HEK293 (cell line): ENCODE measurements around the gene DNAJC7.

Experiments used
- CTCF ChIA-PET: fragments of 350-600 bp; formaldehyde crosslinking; extraction: SDS; loops from one replicate; lab custom pipeline; 2021; ENCODE audit warnings: antibody characterized with exemption; lab: Yijun Ruan, JAX
- POLR2A ChIA-PET: fragments of 300-600 bp; formaldehyde crosslinking; extraction: SDS; loops from one replicate; lab custom pipeline; 2020; ENCODE audit warnings: antibody characterized with exemption, inconsistent platforms; lab: Yijun Ruan, JAX
- H3K27ac ChIP-seq: fragments of 200-500 bp; sonication (Bioruptor generic); 2 replicates; pipeline ENCODE4 v1.5.1; 2014; ENCODE audit warnings: low read depth, low read length, control low read depth, inconsistent platforms; ENCODE audit errors: extremely low read depth
- H3K36me3 ChIP-seq, 2 experiments: fragments of 200-500 bp in 1 of 2; sonication (Bioruptor generic) in 1 of 2; 1 replicate in 1 of 2; 2 replicates in 1 of 2; pipeline ENCODE4 v1.5.1; 2014 to 2017; ENCODE audit warnings: inconsistent platforms in 2 of 2, low read length in 2 of 2; ENCODE audit not compliant: control insufficient read depth in 2 of 2, insufficient read depth in 1 of 2
- H3K4me1 ChIP-seq: fragments of 200-500 bp; sonication (Bioruptor generic); 2 replicates; pipeline ENCODE4 v1.5.1; 2014; ENCODE audit warnings: mild to moderate bottlenecking, low read length, inconsistent platforms; ENCODE audit not compliant: control insufficient read depth, insufficient read depth
- H3K4me3 ChIP-seq: 2 replicates; pipeline ENCODE4 v1.5.1; 2011; ENCODE audit warnings: low read depth, mild to moderate bottlenecking, control low read depth, low read length, moderate library complexity
- H3K9me3 ChIP-seq: fragments of 200-500 bp; sonication (Bioruptor generic); 2 replicates; pipeline ENCODE4 v1.5.1; 2014; ENCODE audit warnings: low read depth, low read length, inconsistent platforms; ENCODE audit not compliant: control insufficient read depth, insufficient read depth
- INSM2 ChIP-seq: fragments of 450-650 bp; formaldehyde crosslinking; IDR thresholded peaks from 2 replicates; pipeline ENCODE4 v1.5.1; 2016; ENCODE audit warnings: missing biosample characterization, missing genetic modification characterization
- KLF1 ChIP-seq: fragments of 450-650 bp; formaldehyde crosslinking; IDR thresholded peaks from 2 replicates; pipeline ENCODE4 v1.5.1; 2016; ENCODE audit warnings: missing biosample characterization, missing genetic modification characterization
- OSR2 ChIP-seq: fragments of 450-650 bp; formaldehyde crosslinking; IDR thresholded peaks from 2 replicates; pipeline ENCODE4 v1.5.1; 2016; ENCODE audit warnings: missing biosample characterization, missing genetic modification characterization
- PRDM2 ChIP-seq: fragments of 450-650 bp; formaldehyde crosslinking; IDR thresholded peaks from 2 replicates; pipeline ENCODE4 v1.5.1; 2016; ENCODE audit warnings: missing biosample characterization, missing genetic modification characterization, borderline replicate concordance
- SP2 ChIP-seq: fragments of 450-650 bp; formaldehyde crosslinking; IDR thresholded peaks from 2 replicates; pipeline ENCODE4 v1.5.1; 2016; ENCODE audit warnings: missing biosample characterization, missing genetic modification characterization
- TSHZ1 ChIP-seq: fragments of 450-650 bp; formaldehyde crosslinking; IDR thresholded peaks from 2 replicates; pipeline ENCODE4 v1.5.1; 2016; ENCODE audit warnings: missing biosample characterization, missing genetic modification characterization, borderline replicate concordance
- ZBTB1 ChIP-seq: fragments of 450-650 bp; formaldehyde crosslinking; IDR thresholded peaks from 2 replicates; pipeline ENCODE4 v1.5.1; 2016; ENCODE audit warnings: missing biosample characterization, missing genetic modification characterization
- ZNF112 ChIP-seq: fragments of 450-650 bp; formaldehyde crosslinking; IDR thresholded peaks from 2 replicates; pipeline ENCODE4 v1.5.0; 2017; ENCODE audit warnings: missing biosample characterization, missing genetic modification characterization
- ZNF174 ChIP-seq: fragments of 450-650 bp; formaldehyde crosslinking; IDR thresholded peaks from 2 replicates; pipeline ENCODE4 v1.5.0; 2017; ENCODE audit warnings: missing biosample characterization, mild to moderate bottlenecking, missing genetic modification characterization
- ZNF211 ChIP-seq: fragments of 450-650 bp; formaldehyde crosslinking; IDR thresholded peaks from 2 replicates; pipeline ENCODE4 v1.5.1; 2016; ENCODE audit warnings: low read depth, missing biosample characterization, missing genetic modification characterization
- ZNF214 ChIP-seq: fragments of 450-650 bp; formaldehyde crosslinking; IDR thresholded peaks from 2 replicates; pipeline ENCODE4 v1.5.1; 2017; ENCODE audit warnings: missing biosample characterization, mild to moderate bottlenecking, missing genetic modification characterization, borderline replicate concordance
- ZNF473 ChIP-seq: fragments of 450-650 bp; formaldehyde crosslinking; IDR thresholded peaks from 2 replicates; pipeline ENCODE4 v1.5.1; 2017; ENCODE audit warnings: missing biosample characterization, missing genetic modification characterization
- ZNF529 ChIP-seq: fragments of 450-650 bp; formaldehyde crosslinking; IDR thresholded peaks from 2 replicates; pipeline ENCODE4 v1.5.1; 2017; ENCODE audit warnings: missing genetic modification characterization, missing biosample characterization; ENCODE audit not compliant: insufficient replicate concordance
- ZNF560 ChIP-seq: fragments of 450-650 bp; formaldehyde crosslinking; IDR thresholded peaks from 2 replicates; pipeline ENCODE4 v1.5.1; 2017; ENCODE audit warnings: missing biosample characterization, missing genetic modification characterization, borderline replicate concordance
- ZNF623 ChIP-seq: fragments of 450-650 bp; formaldehyde crosslinking; IDR thresholded peaks from 2 replicates; pipeline ENCODE4 v1.5.1; 2016; ENCODE audit warnings: missing biosample characterization, missing genetic modification characterization
- ZNF704 ChIP-seq: fragments of 450-650 bp; formaldehyde crosslinking; IDR thresholded peaks from 2 replicates; pipeline ENCODE4 v1.5.1; 2016; ENCODE audit warnings: missing biosample characterization, missing genetic modification characterization
- TF ChIP-seq, protein P1 (sequence below): fragments of 450-650 bp; formaldehyde crosslinking; IDR thresholded peaks from 2 replicates; pipeline ENCODE4 v1.5.1; 2016; ENCODE audit warnings: missing biosample characterization, missing genetic modification characterization
- TF ChIP-seq, protein P2 (sequence below): fragments of 450-650 bp; formaldehyde crosslinking; IDR thresholded peaks from 2 replicates; pipeline ENCODE4 v1.5.1; 2017; ENCODE audit warnings: missing biosample characterization, missing genetic modification characterization

DNAJC7 gene

DNA sequence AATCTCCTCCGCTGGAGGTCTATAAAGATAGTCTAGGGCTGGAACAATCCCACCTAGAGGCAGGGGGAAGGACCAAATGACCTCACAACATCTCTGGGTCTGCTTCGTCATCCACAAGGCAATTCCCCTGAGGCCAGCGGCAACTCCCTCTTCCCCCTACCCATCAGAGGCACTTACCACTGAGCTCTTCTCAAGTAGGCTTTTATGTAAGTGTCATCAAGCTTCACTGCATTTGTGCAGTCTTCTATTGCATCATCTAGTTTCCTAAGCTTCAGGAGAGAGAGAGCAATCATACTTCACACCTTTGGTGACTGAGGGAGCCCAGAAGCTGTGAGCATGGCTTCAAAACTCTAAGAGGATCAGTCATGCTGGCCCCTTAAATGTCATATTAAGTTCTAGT is 29.6 kb downstream of the DNAJC7 start (continued):
- TF ChIP-seq PRDM2 (tag by site-specific recombination) (no peak), ZNF560 (tag by site-specific recombination) (no peak), ZNF623 (0 out of 2 replicates have a peak, but pooled peaks have one; percentile 4)
- TF ChIP-seq, protein P1, sequence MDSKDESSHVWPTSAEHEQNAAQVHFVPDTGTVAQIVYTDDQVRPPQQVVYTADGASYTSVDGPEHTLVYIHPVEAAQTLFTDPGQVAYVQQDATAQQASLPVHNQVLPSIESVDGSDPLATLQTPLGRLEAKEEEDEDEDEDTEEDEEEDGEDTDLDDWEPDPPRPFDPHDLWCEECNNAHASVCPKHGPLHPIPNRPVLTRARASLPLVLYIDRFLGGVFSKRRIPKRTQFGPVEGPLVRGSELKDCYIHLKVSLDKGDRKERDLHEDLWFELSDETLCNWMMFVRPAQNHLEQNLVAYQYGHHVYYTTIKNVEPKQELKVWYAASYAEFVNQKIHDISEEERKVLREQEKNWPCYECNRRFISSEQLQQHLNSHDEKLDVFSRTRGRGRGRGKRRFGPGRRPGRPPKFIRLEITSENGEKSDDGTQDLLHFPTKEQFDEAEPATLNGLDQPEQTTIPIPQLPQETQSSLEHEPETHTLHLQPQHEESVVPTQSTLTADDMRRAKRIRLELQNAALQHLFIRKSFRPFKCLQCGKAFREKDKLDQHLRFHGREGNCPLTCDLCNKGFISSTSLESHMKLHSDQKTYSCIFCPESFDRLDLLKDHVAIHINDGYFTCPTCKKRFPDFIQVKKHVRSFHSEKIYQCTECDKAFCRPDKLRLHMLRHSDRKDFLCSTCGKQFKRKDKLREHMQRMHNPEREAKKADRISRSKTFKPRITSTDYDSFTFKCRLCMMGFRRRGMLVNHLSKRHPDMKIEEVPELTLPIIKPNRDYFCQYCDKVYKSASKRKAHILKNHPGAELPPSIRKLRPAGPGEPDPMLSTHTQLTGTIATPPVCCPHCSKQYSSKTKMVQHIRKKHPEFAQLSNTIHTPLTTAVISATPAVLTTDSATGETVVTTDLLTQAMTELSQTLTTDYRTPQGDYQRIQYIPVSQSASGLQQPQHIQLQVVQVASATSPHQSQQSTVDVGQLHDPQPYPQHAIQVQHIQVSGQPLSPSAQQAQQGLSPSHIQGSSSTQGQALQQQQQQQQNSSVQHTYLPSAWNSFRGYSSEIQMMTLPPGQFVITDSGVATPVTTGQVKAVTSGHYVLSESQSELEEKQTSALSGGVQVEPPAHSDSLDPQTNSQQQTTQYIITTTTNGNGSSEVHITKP: peak; percentile 86

GRCh38 chr17:41986634-41987033 is 30.6 kb downstream of the DNAJC7 start:
- Histone ChIP-seq H3K4me1 (no peaks in the 10 kb centered on the region), H3K9me3 (no peaks in the 10 kb centered on the region), H3K4me3 (no peak overlapping the region), H3K27ac (no peak overlapping the region), H3K36me3 (peaks cover 90 to 98% of the 10 kb centered on the region in 2 experiments)
- ChIA-PET CTCF (interaction anchor here (0.5 to 1.2 kb wide), 3 partner anchors 12 to 1510 kb away, joined by 3 to 4 read pairs (median 3); no protein-coding TSS in a partner anchor), POLR2A (interaction anchor here (0.8 kb wide), 1 partner anchor 30 kb away, joined by 3 read pairs; the partner anchor contains the start of gene DNAJC7)
- TF ChIP-seq SP2 (no peak), ZNF211 (no peak), TSHZ1 (tag by site-specific recombination) (no peak), ZNF174 (tag by site-specific recombination) (no peak), KLF1 (no peak), OSR2 (tag by site-specific recombination) (no peak), ZNF214 (tag by site-specific recombination) (no peak), ZNF112 (no peak), ZNF473 (tag by site-specific recombination) (no peak), ZNF704 (tag by site-specific recombination) (no peak), ZNF529 (tag by site-specific recombination) (no peak), INSM2 (tag by site-specific recombination) (no peak), ZBTB1 (no peak)
- TF ChIP-seq, protein P2, sequence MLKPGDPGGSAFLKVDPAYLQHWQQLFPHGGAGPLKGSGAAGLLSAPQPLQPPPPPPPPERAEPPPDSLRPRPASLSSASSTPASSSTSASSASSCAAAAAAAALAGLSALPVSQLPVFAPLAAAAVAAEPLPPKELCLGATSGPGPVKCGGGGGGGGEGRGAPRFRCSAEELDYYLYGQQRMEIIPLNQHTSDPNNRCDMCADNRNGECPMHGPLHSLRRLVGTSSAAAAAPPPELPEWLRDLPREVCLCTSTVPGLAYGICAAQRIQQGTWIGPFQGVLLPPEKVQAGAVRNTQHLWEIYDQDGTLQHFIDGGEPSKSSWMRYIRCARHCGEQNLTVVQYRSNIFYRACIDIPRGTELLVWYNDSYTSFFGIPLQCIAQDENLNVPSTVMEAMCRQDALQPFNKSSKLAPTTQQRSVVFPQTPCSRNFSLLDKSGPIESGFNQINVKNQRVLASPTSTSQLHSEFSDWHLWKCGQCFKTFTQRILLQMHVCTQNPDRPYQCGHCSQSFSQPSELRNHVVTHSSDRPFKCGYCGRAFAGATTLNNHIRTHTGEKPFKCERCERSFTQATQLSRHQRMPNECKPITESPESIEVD (tag by site-specific recombination): no peak
